Hepatocyte (in vitro differentiated cells): Measurements from ENCODE around the gene FGFBP1. TPM values are rescaled to one million over a fixed set of nuclear protein-coding genes. Genes with fewer than 3 reads are reported as not detected.

ENCODE experiments used
- DNase-seq: peaks from one replicate; pipeline ENCODE4 v3.0.0-alpha.2; 2016; ENCODE audit warnings: low spot score
- H2AFZ ChIP-seq: fragments of 200-600 bp; sonication (generic); 2 replicates; pipeline ENCODE4 v1.6.0; 2016; ENCODE audit warnings: antibody characterized with exemption, mild to moderate bottlenecking
- H3K27ac ChIP-seq: fragments of 200-600 bp; sonication (generic); 2 replicates; pipeline ENCODE4 v1.5.1; 2016; ENCODE audit warnings: mild to moderate bottlenecking
- H3K27me3 ChIP-seq: fragments of 200-600 bp; sonication (generic); 2 replicates; pipeline ENCODE4 v1.6.1; 2016
- H3K36me3 ChIP-seq: fragments of 200-600 bp; sonication (generic); replicated peaks from 2 replicates; pipeline ENCODE4 v1.5.1; 2016; ENCODE audit warnings: low read depth; ENCODE audit not compliant: insufficient read depth
- H3K4me1 ChIP-seq: fragments of 200-600 bp; sonication (generic); 2 replicates; pipeline ENCODE4 v1.5.1; 2016; ENCODE audit warnings: mild to moderate bottlenecking, moderate library complexity; ENCODE audit not compliant: insufficient read depth
- H3K4me2 ChIP-seq: fragments of 200-600 bp; sonication (generic); 2 replicates; pipeline ENCODE4 v1.6.0; 2016
- H3K4me3 ChIP-seq: fragments of 200-600 bp; sonication (generic); 2 replicates; pipeline ENCODE4 v1.5.1; 2016; ENCODE audit warnings: mild to moderate bottlenecking
- H3K79me2 ChIP-seq: fragments of 200-600 bp; sonication (generic); 2 replicates; pipeline ENCODE4 v1.6.0; 2017; ENCODE audit warnings: mild to moderate bottlenecking
- H3K9me2 ChIP-seq: fragments of 200-600 bp; sonication (generic); replicated peaks from 2 replicates; pipeline ENCODE4 v1.6.0; 2017; ENCODE audit warnings: mild to moderate bottlenecking; ENCODE audit not compliant: insufficient read depth
- H3K9me3 ChIP-seq: fragments of 200-600 bp; sonication (generic); 2 replicates; pipeline ENCODE4 v1.5.1; 2016; ENCODE audit warnings: low read depth, mild to moderate bottlenecking
- H4K20me1 ChIP-seq: fragments of 200-600 bp; sonication (generic); 2 replicates; pipeline ENCODE4 v1.6.0; 2016; ENCODE audit warnings: mild to moderate bottlenecking; ENCODE audit not compliant: insufficient read depth, poor library complexity, severe bottlenecking
- EZH2 ChIP-seq: fragments of 200-600 bp; sonication (generic); IDR thresholded peaks from 2 replicates; pipeline ENCODE4 v1.6.1; 2016; ENCODE audit warnings: antibody characterized with exemption, mild to moderate bottlenecking, borderline replicate concordance
- EZH2phosphoT487 ChIP-seq: fragments of 200-600 bp; sonication (generic); IDR thresholded peaks from one replicate; pipeline ENCODE4 v1.6.1; 2018; ENCODE audit warnings: antibody characterized with exemption, mild to moderate bottlenecking, low read depth, moderate library complexity; ENCODE audit not compliant: unreplicated experiment, severe bottlenecking
- WGBS: methylation state at CpG from one replicate; pipeline ENCODE4 v1.1.6; 2016; ENCODE audit warnings: low lambda C conversion rate; ENCODE audit errors: missing lambda C conversion rate; 5-methylcytosine and 5-hydroxymethylcytosine counted together
- polyA plus RNA-seq: library from polyadenylated mRNA; unstranded; fragments of >200 nt; fragmentation: Nextera tagmentation; extraction: Ambion mirVana; gene quantifications from 2 replicates; pipeline ENCODE4 v1.2.1, GENCODE V29; 2016
- total RNA-seq: library from RNA; depleted of rRNA; stranded (reverse); fragments of >200 nt; gene quantifications from 2 replicates; pipeline ENCODE4 v1.2.3, GENCODE V29; 2014
- TF ChIP-seq, protein P1 (sequence below): fragments of 200-600 bp; sonication (generic); IDR thresholded peaks from 2 replicates; pipeline ENCODE4 v1.5.1; 2016; ENCODE audit warnings: antibody characterized with exemption, mild to moderate bottlenecking; ENCODE audit not compliant: poor library complexity

The FGFBP1 gene
- total and polyA plus RNA-seq, 2 experiments from 2014 or later, result 1.8 to 2.8 TPM

DNA sequence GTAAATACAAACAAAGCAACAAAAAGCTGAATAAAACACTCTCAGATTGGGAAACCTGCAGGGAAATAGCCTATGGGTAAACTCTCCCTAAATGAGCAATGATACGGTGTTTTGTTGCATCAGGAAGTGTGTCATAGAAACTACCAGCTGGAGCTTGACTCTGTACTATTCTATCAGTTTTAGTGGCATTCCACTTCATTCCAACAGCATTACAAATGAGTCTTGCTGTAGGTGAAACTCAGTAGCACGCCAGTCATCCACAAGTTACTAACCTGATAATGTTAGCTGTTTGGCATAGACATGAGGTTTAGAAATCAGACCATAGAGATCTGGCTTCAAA, 24.9 kb downstream of the FGFBP1 start:
- Histone ChIP-seq H3K36me3 (no peaks in the 10 kb centered on the region), H3K27me3 (no peaks in the 10 kb centered on the region), H3K4me1 (no peaks in the 10 kb centered on the region), H2AFZ (no peak overlapping the region), H3K79me2 (no peaks in the 10 kb centered on the region), H3K27ac (peak overlapping the region; percentile 52), H4K20me1 (no peaks in the 10 kb centered on the region), H3K4me3 (no peak overlapping the region), H3K4me2 (no peak overlapping the region), H3K9me2 (no peaks in the 10 kb centered on the region), H3K9me3 (no peaks in the 10 kb centered on the region)
- TF ChIP-seq, protein P1, sequence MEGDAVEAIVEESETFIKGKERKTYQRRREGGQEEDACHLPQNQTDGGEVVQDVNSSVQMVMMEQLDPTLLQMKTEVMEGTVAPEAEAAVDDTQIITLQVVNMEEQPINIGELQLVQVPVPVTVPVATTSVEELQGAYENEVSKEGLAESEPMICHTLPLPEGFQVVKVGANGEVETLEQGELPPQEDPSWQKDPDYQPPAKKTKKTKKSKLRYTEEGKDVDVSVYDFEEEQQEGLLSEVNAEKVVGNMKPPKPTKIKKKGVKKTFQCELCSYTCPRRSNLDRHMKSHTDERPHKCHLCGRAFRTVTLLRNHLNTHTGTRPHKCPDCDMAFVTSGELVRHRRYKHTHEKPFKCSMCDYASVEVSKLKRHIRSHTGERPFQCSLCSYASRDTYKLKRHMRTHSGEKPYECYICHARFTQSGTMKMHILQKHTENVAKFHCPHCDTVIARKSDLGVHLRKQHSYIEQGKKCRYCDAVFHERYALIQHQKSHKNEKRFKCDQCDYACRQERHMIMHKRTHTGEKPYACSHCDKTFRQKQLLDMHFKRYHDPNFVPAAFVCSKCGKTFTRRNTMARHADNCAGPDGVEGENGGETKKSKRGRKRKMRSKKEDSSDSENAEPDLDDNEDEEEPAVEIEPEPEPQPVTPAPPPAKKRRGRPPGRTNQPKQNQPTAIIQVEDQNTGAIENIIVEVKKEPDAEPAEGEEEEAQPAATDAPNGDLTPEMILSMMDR, result no peak
- TF ChIP-seq EZH2 (no peak), EZH2phosphoT487 (no peak)
- DNase-seq, result peak; percentile 44
- 54% methylated on average over 2 of the region's 2 CpGs for WGBS

DNA sequence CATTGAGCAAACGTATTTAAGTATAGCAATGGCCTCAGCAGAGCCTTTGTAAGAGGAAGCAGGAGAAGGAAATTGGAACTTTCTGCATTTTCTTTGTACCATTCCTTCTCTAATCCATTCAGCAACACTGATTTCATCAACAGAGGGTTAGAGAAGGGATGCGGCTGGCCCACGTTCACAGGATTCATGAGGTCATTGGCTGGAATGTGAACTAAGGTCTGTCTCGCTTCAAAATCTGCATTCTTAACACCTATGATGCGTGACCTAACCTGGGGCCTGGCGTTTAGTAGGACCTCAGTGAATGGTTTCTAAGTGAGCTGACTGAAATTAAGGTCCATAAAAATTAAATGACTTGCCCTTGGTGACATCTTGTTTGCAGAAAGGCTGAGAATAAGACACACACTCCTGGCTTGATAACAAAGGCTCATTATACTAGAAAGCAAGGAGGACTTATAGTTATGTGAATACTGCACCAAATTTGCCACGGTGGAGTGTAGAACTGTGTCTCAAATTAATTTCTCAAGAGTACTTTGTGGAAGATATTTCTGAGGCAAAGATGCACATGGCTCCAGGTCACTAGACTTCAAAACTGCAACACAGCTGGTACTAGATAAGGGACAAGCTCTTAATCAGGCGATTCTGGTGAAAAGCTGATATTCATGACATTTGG, 25.4 kb downstream of the FGFBP1 start:
- peak overlapping the region; percentile 46 for H3K27ac ChIP-seq

GRCh38 chr4:15912236-15912635, 26.3 kb downstream of the FGFBP1 start:
- H3K9me3 ChIP-seq, result no peaks in the 10 kb centered on the region

More for the DNA sequence above, 25.4 kb downstream of the FGFBP1 start:
- no peaks in the 10 kb centered on the region for H3K4me1 ChIP-seq
- no peaks in the 10 kb centered on the region for H3K9me2 ChIP-seq
- H4K20me1 ChIP-seq, result no peaks in the 10 kb centered on the region
- H3K9me3 ChIP-seq, result no peaks in the 10 kb centered on the region
- no peaks in the 10 kb centered on the region for H3K27me3 ChIP-seq
- H2AFZ ChIP-seq, result no peak overlapping the region
- no peaks in the 10 kb centered on the region for H3K36me3 ChIP-seq
- DNase-seq, result no peak
- TF ChIP-seq, protein P1, result no peak
- TF ChIP-seq EZH2phosphoT487 (no peak), EZH2 (no peak)
- H3K4me3 ChIP-seq, result no peak overlapping the region
- 67% methylated on average over 8 of the region's 8 CpGs for WGBS
- H3K4me2 ChIP-seq, result no peak overlapping the region
- no peaks in the 10 kb centered on the region for H3K79me2 ChIP-seq

More at GRCh38 chr4:15912236-15912635, 26.3 kb downstream of the FGFBP1 start:
- no peaks in the 10 kb centered on the region for H3K9me2 ChIP-seq
- H3K4me3 ChIP-seq, result no peak overlapping the region
- no peaks in the 10 kb centered on the region for H3K36me3 ChIP-seq
- no peak overlapping the region for H3K27ac ChIP-seq
- TF ChIP-seq, protein P1, result no peak
- no peak for TF ChIP-seq EZH2
- H3K27me3 ChIP-seq, result no peaks in the 10 kb centered on the region
- H3K4me2 ChIP-seq, result no peak overlapping the region
- WGBS, result 87% methylated on average over 7 of the region's 7 CpGs
- no peaks in the 10 kb centered on the region for H3K4me1 ChIP-seq
- H2AFZ ChIP-seq, result no peak overlapping the region
- no peaks in the 10 kb centered on the region for H4K20me1 ChIP-seq
- DNase-seq, result no peak
- no peaks in the 10 kb centered on the region for H3K79me2 ChIP-seq
